Tibial nerve (tissue), 4 donors: Measurements from ENCODE around the gene HAND2.

Source experiments
- EP300 ChIP-seq, 2 donors: sonication (generic); formaldehyde crosslinking; IDR thresholded peaks; one replicate each; pipeline ENCODE4 v1.6.1; 2017; ENCODE audit warnings: antibody characterized with exemption in 2 of 2, mild to moderate bottlenecking in 1 of 2
- POLR2A ChIP-seq, 2 donors: fragments of 450-650 bp; IDR thresholded peaks; one replicate each; pipeline ENCODE4 v1.6.1; 2017; ENCODE audit warnings: antibody characterized with exemption in 2 of 2, mild to moderate bottlenecking in 2 of 2, moderate library complexity in 2 of 2
- TF ChIP-seq, protein P1 (sequence below), 5 experiments: fragments of 200-600 bp in 3 of 5; fragments of 450-650 bp in 2 of 5; sonication (generic) in 3 of 5; IDR thresholded peaks; one replicate each; pipeline ENCODE4 v1.5.1; 2016 to 2019; ENCODE audit warnings: antibody characterized with exemption in 5 of 5, mild to moderate bottlenecking in 3 of 5, moderate library complexity in 2 of 5

DNA sequence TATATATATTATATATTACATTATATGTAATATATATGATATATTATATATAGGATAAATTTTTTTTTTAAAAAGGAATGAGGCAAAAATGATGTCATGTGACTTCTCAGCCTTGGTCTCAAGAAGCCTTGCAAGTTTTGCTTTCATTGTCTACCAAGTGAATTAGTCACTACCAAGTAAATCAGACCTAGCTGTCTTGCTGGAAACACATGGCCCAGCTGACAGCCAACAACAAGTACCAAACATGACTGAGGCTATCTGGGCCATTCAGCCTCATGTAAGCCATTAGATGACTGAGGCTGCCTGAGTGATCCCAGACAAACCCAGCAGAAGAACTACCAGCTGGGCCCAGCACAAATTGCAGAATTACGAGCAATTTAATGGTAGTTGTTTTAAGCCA lies 44.9 kb downstream of the HAND2 start:
- TF ChIP-seq POLR2A (IDR thresholded peaks at IDR 0.05) (no peak), EP300 (IDR thresholded peaks at IDR 0.05) (no peak)
- TF ChIP-seq, protein P1, sequence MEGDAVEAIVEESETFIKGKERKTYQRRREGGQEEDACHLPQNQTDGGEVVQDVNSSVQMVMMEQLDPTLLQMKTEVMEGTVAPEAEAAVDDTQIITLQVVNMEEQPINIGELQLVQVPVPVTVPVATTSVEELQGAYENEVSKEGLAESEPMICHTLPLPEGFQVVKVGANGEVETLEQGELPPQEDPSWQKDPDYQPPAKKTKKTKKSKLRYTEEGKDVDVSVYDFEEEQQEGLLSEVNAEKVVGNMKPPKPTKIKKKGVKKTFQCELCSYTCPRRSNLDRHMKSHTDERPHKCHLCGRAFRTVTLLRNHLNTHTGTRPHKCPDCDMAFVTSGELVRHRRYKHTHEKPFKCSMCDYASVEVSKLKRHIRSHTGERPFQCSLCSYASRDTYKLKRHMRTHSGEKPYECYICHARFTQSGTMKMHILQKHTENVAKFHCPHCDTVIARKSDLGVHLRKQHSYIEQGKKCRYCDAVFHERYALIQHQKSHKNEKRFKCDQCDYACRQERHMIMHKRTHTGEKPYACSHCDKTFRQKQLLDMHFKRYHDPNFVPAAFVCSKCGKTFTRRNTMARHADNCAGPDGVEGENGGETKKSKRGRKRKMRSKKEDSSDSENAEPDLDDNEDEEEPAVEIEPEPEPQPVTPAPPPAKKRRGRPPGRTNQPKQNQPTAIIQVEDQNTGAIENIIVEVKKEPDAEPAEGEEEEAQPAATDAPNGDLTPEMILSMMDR (IDR thresholded peaks at IDR 0.05): no peak
